Erythroblast (primary cell): Measurements from ENCODE around the gene RBM20.

Experiments used
- GATA1 ChIP-seq: IDR thresholded peaks from 2 replicates; pipeline ENCODE4 v1.6.1; 2011; ENCODE audit warnings: low read depth, mild to moderate bottlenecking, control low read depth, low read length, moderate library complexity
- POLR2A ChIP-seq: IDR thresholded peaks from 2 replicates; pipeline ENCODE4 v1.6.1; 2011; ENCODE audit warnings: mild to moderate bottlenecking, low read length

- no peak for TF ChIP-seq POLR2A
- no peak for TF ChIP-seq GATA1
Observed at GRCh38 chr10:110597476-110597875, 46.7 kb upstream of the RBM20 start.
